GM18520 (cell line): Measurements from ENCODE around the gene DRG2.
A peak's percentile ranks its signal among the peaks of the same experiment; 100 is the strongest.

ENCODE experiments used
- ATAC-seq: cut with Tn5 transposase; IDR thresholded peaks from one replicate; pipeline ENCODE4 v1.9.1; 2021; ENCODE audit not compliant: unreplicated experiment

The DRG2 gene, protein sequence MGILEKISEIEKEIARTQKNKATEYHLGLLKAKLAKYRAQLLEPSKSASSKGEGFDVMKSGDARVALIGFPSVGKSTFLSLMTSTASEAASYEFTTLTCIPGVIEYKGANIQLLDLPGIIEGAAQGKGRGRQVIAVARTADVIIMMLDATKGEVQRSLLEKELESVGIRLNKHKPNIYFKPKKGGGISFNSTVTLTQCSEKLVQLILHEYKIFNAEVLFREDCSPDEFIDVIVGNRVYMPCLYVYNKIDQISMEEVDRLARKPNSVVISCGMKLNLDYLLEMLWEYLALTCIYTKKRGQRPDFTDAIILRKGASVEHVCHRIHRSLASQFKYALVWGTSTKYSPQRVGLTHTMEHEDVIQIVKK

DNA sequence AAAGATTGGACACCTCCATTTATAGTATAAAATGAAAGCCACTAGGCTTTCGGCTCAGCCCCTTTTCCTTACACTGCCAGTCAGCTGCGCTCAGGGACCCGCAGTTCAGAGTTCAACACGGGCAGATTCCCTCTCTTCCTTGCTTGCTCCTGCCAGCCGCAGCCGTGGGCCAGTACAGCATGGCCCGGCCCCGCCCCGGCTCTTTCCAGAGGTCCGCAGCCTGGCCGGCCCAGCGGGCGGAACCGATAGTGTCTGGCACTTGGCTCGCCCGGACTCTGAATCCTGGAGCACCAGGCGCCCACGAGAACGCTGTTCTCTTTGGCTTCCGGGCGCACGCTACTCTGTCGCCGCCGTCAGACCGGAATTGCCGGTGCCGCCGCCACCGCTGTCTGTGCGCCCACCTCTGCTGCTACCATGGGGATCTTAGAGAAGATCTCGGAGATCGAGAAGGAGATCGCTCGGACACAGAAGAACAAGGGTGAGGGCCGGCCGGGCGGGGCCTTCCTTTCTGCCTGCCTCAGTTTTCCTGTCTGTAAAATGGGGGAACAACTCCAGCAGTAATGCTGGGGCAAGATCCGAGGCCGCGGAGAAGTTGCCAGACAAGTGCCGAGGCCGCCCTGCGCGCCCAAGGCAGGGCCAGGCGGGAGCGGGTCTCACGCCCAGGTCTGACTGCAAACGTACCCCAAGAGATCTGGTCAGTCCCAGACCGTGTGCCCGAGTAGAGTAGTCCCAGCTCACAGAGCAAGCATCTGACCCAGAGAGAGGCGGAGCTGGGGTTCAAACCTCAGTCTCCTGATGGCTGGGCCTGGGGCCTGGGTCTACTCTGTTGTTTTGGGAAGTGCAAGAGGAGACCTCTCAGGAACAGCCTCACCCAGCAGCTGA lies at the start of gene DRG2:
DRG2 (plus strand) TSS at position 339 of the 882 bp plus-strand sequence; CDS start at position 415, 76 bp downstream.
- ATAC-seq: peak; percentile 83

GRCh38 chr17:18038149-18038850 lies 49.4 kb upstream of the DRG2 start:
- no peak for ATAC-seq

DNA sequence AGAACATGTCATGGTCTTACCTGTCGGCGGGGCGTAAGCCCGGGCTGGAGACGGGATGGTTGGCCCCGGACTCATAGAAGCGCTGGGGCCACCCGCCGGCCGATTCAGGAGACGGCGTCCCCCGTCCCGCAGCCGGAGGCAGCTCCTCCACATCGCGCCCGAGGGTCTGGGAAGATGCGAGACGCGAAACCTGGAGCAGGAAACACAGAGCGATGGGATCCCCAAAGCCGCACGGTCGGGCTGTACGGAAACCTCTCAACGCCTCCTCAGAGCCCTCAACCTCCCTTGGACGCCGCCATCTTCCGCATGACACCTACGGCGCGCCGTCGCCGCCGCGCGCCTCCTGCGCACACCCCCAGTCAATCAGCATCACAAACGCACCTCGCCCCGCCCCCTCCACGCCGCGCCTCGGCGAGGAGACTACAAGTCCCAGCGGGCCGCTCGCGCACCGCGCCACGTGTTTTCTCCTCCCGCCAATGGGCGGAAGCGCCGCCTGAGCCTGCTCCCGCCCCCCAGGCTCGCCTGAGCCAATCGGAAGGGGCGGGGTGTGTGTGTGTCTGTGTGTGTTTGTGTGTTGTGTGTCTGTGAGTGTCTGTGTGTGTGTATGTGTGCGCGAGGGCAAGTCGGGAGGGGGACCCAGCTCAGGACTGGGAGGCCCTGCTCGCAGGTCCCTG lies 48.8 kb upstream of the DRG2 start, which contains the start of the genes ATPAF2 and GID4:
ATPAF2 (minus strand) TSS at position 308 of the 674 bp plus-strand sequence; CDS start at position 153, 155 bp downstream.
GID4 (plus strand) TSS at position 548 of the 674 bp plus-strand sequence; CDS start at position 605, 57 bp downstream.
- ATAC-seq: peak; percentile 89

GRCh38 chr17:18039535-18040260 lies 48.0 kb upstream of the DRG2 start:
- ATAC-seq: no peak

GRCh38 chr17:18040261-18040858 lies 47.4 kb upstream of the DRG2 start:
- ATAC-seq: no peak

- ATAC-seq: no peak
These were observed 46.0 kb upstream of the DRG2 start for GRCh38 chr17:18041776-18042175.

GRCh38 chr17:18042983-18043382 lies 44.8 kb upstream of the DRG2 start:
- no peak for ATAC-seq

GRCh38 chr17:18043491-18043890 lies 44.3 kb upstream of the DRG2 start:
- ATAC-seq: no peak

DNA sequence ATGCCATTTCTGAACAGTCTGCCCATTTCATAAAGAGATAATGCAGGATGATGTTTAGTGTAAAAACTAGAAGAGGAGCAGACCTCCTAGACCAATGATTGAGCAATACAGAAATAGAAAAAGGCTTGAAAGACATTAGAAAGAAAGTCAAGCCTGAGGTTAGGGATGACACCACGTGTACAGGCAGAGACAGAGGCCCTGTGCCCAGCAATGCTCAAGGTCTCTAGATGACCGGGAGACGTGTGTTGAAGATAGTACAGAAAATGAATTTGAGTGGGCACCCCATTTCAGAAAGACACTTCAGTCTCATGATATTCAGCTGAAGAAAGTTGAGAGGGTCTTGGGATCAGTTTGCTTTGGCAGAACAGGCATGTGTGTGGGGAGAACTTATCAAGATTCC lies 43.1 kb upstream of the DRG2 start:
- no peak for ATAC-seq

- no peak for ATAC-seq
These were observed 41.9 kb upstream of the DRG2 start for GRCh38 chr17:18045691-18046350.

- ATAC-seq: no peak
These were observed 32.2 kb upstream of the DRG2 start for GRCh38 chr17:18055597-18055996.

GRCh38 chr17:18056214-18056613 lies 31.5 kb upstream of the DRG2 start:
- ATAC-seq: no peak

DNA sequence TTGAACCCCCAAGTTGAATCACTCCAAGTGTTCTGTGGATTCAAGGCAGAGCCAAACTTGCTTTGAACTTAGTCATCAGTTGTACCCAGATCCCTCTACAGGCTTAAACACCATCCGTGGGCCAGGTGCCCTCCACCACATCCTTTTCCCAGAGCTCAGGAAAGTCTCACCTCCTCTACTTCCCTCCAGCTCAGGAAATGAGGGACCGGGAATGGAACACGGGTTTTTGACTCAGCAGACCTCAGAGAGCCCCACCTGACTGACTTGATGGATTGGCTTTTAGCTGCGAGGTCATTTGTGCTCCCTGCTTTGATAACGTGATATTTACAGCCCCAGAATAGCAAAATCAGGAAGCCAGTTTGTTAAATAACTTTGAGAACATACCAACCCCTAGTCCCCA lies 28.5 kb upstream of the DRG2 start:
- no peak for ATAC-seq

GRCh38 chr17:18064053-18064452 lies 23.7 kb upstream of the DRG2 start:
- ATAC-seq: no peak

- no peak for ATAC-seq
These were observed 22.2 kb upstream of the DRG2 start for GRCh38 chr17:18065546-18065945.

GRCh38 chr17:18066866-18067265 lies 20.9 kb upstream of the DRG2 start:
- ATAC-seq: no peak

- ATAC-seq: no peak
These were observed 18.6 kb upstream of the DRG2 start for GRCh38 chr17:18069101-18069500.

- ATAC-seq: no peak
These were observed 16.8 kb upstream of the DRG2 start for GRCh38 chr17:18070861-18071340.

DNA sequence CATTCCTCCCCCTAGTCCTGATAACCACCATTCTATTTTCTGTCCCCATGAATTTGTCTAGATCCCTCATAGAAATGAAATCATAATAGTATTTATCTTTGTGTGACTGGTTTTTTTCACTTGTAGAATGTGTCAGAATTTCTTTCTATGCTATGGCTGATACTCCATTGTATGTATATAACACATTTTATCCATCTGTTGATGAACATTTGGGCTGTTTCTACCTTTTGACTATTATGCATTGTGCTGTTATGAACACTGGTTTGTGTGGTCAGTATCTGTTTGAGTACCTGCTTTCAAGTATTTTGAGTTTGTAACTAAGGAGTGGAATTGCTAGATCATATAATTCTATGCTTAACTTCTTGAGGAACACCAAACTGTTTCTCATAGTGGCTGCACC lies 16.0 kb upstream of the DRG2 start:
- ATAC-seq: no peak
